MV-4-11 (cell line): ENCODE measurements around the gene PDE4B.

Experiments
- DNase-seq: peaks from one replicate; lab custom pipeline; 2025; lab: John Stamatoyannopoulos, UW

PDE4B gene

DNA sequence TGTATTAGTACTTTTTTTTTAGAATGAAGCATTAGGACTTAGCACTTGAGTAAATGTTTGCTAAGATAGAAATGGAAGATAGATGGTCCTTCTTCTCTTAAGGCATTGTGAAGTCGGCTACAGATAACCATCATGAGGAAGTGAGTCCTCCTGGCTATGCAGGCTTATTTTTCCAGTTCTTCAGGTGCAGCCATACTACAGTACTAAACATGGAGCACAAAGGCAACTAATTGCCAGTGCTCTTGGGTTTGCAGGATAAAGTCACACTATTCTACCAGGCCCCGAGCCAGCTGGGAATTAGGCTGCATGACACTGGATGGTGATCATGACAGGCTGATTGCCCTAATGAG lies 543.9 kb downstream of the PDE4B start:
- peak; percentile 49 for DNase-seq

DNA sequence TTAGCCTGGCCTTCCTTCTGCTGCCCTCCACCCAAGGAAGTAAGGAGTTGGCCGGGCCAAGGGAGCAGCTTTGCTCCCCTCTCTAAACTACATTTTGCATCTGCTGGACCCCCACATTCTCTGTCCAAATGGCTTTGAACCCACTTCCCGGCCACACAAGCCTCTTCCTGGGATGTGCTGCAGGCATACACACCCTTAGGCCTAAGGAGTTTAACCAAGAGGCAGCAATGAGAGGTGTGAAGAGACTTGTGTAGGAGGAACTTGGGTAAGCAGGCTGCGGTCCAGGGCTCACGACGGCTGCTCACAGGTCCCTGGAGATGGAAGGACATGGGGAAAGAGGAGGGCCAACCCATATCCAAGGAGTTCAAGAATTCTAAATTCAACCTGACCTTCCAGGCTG lies 544.6 kb downstream of the PDE4B start:
- DNase-seq: no peak

DNA sequence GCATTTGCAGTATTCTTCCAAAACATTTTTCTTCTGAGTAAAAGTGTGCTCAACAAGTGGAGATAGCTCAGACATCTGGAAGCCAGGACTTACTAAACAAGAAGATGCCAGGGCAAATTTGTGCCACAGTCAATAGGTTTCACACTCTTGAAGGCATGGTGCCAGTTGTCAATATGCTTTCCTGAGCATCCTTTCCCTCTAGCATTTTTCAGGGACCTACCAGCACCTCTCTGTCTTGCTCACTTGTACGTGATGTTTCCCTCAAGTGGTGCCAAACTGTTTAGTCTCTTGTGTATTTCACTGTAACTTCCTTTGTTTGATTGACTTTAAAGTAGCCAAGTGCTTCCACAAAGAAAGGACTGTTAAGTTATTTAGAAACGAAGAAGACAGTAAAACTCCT lies 547.2 kb downstream of the PDE4B start:
- DNase-seq: no peak

DNA sequence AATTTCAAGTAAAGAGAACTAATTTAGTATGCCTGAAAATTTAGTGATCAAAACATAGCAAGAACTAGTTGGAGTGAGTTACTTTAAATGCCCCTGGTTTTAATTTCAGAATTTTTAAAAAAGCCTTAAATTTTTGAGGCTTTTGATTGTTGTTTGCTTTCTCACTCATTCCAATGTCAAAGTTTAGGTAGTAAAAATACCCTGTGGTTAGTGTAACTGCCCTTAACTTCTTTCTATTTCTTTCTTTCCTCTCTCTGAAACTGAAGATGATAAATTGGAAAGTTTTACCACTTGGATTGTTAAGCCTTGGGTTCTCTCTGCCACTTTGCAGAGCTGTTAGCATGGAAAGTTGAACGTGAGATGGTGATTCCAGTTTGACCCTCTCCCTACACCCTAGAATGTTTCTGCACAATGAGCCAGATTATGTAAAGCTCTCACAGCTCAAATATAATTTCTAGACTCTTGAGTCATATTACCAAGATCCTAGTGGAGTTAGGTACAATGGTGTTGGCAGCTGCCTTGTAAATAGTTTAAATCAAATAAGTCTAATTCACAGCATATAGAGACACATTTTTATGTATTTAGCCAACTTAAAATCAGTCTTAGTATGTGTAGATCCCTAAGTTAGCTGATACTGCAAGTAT lies 548.9 kb downstream of the PDE4B start:
- no peak for DNase-seq

DNA sequence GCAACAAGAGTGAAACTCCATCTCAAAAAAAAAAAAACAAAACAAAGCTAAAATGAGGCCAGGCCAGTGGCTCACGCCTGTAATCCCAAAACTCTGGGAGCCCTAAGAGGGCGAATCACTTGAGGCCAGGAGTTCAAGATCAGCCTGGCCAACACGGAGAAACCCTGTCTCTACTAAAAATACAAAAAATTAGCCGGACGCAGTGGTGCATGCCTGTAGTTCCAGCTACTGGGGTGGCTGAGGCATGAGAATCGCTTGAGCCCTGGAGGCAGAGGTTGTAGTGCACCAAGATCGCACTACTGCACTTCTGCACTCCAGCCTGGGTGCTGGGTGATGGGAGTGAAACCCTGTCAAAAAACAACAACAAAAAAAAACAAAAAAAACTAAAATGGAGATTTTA lies 550.0 kb downstream of the PDE4B start:
- DNase-seq: no peak

DNA sequence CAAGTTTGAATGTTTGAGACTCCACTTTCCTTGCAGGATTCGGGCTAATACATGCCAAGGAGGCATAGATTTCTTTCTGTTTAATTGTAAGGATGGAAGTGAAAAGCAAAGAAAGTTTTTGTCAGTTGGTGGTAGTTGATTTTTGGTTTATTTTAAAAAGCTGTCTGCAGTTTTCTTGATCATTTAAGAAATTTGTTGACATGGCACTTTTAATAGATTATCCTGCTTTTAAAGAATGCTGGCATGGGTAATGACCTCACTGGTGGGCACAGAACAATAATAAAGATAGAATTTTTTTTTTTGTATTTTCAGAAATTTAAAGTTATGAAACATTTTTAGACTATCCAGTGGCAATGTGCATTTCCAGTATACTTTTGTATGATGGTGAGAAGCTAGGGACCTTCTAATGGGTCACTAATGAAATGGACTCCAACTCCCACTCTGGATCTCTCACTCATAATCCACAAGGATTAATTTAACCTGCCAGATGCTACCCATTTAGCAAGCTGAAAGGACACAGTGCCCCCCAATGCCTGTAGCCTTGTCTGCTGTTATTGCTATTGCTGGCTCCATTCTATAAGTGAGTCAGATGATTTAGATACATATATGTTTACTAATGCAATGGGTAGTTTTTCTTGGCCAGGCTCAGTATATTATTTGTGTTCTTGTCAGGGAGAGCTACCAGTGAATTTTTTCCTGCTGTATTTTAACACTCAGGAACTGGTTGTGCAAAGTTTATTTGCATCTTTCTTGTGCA lies 551.1 kb downstream of the PDE4B start:
- no peak for DNase-seq

DNA sequence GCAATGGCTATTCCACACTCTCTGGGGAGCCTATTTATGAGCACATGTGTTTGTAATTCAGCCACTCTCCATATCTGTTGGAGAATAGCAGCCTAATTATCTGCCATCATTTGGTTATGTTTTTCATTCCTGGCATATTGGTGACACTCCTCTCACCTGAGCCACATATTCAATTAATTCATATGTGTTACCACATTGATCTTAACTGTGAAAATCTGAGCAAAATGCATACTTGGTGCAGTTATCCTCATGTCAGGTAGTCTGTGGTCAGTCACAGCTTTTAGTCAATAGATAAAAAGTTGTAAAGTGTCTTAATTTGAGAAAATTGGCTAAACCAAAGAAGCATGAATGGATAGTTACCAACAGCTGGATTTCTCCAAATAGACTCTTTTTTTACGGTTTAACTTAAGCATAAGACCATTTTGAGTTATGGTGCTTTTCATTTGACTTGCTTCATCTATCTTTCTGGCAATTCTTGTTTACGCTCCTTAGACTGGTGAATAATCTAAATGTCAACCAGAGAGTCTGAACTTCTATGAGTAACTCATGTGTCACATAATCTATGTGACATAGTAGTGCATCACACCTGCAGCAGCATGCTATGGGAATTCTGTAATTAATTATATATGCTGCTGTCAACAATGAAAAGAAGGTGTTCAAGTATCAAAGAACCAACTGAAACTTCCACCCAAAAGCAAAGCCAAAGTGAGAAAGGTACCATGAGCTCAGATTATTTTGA lies 553.5 kb downstream of the PDE4B start:
- DNase-seq: no peak

DNA sequence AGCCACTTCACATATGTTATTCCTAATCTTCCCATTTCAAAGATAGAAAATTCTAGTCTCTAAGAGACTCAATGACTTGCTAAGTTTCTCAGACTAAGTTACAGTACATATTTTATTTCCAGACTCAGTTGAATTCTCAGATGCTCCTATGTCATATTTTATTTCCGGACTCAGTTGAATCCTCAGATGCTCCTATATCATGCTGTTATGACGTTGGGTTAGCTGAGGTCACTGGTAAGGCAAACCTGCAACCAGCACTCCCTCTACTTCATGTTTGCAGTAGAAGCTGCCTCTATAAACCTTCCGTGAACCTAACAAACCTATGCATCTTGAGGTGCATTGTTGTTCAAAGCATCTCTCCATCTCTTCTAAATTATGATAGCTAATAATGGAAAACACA lies 554.2 kb downstream of the PDE4B start:
- no peak for DNase-seq

DNA sequence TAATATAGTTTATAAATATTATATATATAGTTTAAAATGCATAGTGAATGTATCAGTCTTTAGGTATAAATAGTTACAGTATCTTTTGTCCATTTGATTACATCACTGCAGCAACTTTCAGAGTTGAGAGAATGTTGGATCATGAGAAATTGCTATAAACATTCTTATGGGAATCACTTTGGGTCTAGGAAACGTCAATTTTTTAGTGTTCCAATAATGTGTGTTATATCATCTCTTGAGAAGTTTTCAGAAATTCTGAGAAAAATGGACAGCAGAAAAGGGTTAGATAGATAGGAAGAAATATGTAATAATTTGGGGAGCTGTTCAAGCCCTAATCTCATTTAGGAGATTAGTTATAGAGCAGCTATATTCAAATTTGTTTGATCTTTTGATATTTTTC lies 556.1 kb downstream of the PDE4B start:
- no peak for DNase-seq

DNA sequence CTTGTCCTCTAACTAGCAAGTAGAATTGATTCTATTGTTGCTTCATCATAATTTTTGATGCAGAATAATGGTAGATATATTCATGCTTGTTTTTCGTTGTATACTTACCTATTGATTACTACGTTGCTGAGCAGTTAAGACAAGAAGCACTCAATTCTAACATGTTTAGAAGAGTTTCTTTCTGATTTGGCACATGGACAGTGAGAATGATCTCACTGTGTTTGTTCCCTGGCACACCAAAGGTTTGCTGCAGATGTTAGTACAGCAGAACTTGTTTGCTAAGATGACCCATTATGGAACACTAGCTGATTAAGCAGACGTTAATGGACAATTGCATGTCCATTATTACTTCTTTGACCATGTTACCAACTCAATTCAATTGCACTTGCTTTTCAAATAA lies 556.5 kb downstream of the PDE4B start:
- no peak for DNase-seq

DNA sequence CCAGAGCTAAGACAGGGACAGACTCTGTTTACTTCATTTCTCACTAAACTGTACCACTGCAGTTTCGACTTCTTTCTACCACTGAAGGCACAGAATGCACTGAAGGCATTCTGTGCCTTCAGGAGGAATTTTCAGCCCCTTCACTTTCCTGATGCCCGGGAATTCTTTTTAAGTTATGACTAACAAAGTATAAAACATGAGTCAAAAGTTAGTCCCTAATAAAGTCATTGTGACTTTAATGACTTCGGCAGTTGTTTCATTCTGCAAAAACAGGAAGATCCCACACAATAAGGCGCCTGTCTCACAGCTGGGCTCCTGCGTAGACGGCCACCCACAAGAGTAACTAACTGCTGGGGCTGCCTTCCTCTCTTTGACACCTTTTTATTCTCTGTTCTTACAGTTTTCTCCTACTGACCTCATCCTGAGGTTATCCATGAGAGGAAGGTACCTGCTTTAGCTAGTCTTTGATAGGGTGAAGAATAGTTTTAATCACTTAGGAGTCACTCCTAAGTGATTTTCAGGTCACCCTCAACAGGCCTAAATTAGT lies 557.4 kb downstream of the PDE4B start:
- DNase-seq: peak; percentile 82

DNA sequence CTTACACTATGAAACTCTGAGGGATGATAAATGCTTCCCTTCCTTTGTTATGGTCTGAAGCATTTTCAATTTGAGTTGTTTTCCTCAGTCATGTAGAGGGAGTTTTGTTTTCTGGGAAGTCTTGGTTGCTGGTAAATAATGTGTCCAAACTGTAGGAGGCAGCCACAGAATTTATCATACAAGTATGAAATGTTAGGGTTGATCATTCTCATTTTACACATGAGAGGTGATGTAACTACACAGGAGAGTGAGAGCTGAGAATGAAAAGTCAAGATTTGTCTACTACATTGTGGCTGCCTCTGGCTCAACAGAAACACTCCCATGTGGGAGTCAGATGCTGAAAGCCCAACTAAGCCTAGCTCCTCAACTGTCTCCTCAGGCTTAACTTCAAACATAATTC lies 558.8 kb downstream of the PDE4B start:
- DNase-seq: peak; percentile 33

DNA sequence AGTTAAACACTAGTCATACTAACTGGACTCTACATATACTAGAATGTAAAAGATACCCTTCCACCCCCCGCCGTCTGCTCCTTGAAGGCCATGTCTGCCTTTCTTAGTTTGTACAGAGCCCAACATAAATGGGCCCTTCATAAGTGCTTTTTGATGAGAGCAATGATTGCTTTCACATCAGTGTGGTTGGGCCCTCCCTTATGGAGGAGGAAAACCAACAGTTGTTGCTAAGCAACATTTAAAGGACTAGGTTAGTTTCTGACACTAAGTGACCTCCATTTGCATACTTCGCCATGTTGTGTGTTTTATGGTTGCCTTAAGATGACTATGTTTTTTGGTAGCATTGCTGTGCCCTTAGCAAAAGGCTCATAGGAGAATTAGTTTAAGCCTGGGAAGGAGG lies 559.2 kb downstream of the PDE4B start:
- DNase-seq: peak; percentile 43

DNA sequence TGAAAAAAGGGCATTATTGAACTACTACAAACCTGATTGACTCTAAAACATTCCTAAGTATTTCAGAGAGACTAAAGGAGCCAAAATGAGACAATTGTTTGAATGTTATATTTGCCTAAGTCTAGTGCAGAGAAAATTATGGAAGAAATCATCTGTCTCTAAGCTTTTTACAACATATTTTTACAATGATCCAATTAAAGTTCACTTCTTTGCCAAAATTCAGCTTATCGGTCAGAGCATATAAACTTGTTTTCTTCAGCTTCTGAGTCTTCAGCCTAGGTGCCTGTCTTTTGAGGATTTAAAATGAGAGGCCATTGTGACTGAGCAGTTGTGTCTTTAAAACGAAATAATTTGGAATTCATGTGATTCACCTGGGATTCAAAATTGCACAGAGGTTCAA lies 560.1 kb downstream of the PDE4B start:
- DNase-seq: no peak

DNA sequence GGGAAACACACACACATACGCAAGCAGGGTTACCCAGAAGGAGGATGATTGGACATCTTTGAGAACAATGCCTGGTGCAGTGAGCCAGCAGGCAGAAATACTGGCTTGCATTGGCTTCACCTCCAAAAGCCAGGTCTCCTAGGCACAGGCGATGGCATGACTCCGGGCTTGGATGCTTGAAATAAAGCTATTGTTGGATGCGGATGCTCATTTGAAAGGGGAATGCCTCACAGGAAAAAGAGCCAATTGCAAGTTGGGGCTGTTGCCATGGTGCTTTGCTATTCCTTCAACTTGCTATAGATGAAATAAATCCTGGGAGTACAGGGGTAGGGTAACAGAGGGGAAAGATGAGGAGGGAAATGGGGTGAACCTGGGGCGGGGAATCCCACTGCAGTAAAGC lies 560.6 kb downstream of the PDE4B start:
- DNase-seq: no peak

DNA sequence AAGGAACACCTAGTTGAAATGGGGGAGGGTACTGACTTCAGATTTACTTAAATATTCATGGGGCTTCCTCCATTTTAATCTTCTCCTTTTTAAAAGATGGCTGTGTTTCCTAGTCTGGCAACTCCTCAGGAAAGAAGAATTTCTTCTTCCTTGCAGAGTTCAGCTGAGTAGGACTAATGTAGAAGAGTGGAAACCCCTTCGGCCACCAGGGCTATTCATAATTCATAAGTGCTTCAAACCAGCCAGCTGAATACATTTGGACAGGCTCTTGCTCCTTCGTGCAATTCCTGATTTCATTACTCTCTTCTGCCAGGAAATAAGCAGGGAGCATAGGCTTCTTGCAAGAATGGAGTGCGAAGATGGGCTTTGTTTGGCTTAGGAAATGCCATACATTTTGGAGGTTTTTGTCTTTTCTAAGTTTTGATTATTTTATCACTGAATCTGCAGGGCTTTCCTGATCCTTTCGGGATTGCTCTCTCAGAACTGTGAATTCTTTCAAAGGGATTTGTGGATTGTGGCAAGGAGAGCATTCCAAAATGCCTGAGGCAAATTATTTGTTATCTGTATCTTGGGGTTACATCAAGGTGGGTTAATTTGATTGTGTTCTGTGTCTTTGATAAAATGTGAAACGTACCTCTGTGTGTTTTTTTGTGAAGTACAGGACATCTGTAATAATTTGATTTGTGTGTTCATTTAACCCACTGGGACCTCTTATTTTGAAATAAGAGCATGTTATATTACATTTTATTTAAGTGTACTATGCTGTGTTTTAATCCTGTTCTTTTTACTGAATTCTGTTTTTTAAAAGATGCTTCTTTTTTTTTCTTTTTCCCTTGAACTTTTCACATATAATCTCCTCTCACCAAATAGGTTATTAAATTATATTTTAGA lies 561.9 kb downstream of the PDE4B start:
- no peak for DNase-seq

DNA sequence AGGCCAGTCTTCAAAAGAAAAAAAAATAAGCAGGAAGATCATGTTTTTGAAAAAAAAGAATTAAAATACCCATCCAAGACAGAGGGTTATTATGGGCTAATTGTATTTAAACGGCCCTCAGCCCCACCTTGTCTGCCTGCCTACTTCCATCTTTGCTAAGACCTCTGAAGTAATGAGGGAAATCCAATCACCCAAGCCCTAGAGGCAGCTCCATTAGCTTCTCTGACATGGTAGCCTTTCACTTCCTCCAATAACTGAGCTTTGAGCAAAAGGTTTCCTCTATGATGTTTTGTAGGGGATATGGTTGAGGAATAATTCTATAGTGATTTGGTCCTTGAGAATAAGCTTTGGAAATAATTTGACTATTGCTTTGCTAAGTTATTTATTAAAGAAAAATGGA lies 563.1 kb downstream of the PDE4B start:
- peak; percentile 60 for DNase-seq

DNA sequence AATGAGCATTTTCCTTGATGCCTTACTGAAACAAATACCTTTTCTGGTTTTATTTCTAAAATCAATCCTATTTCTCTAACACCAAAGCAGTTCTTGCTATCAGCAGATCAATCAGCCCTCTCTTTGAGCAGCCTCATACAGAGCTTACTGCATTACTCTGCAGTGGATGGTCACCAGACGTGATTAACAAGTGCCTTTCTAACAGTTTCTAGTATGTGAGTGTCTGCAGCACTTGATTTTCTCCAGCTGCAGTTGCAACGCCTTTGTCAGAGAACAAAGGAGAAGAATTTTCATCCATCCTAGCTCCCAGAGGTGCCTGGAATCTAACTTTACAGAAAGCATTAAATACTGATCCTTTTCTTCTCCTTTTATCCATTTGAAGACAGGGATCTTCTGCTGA lies 563.9 kb downstream of the PDE4B start:
- DNase-seq: no peak

DNA sequence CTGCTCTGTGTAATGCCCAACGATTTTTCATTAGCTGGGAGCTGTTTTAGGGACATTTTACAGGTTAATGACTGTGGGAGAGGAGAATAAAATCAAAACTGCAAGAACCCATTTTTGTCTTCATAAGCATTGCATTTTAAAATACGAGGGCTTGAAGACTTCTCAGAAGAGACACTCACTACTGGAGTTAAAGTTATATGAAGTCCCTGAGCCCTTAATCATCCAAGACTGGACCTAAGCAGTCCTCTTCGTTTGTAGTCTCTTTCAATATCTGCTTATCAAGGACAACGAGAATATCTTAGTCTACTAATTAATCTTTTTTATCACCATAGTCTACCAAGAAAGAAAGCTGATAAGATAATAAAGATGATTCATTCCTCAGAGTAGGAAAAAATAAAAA lies 564.3 kb downstream of the PDE4B start:
- no peak for DNase-seq

DNA sequence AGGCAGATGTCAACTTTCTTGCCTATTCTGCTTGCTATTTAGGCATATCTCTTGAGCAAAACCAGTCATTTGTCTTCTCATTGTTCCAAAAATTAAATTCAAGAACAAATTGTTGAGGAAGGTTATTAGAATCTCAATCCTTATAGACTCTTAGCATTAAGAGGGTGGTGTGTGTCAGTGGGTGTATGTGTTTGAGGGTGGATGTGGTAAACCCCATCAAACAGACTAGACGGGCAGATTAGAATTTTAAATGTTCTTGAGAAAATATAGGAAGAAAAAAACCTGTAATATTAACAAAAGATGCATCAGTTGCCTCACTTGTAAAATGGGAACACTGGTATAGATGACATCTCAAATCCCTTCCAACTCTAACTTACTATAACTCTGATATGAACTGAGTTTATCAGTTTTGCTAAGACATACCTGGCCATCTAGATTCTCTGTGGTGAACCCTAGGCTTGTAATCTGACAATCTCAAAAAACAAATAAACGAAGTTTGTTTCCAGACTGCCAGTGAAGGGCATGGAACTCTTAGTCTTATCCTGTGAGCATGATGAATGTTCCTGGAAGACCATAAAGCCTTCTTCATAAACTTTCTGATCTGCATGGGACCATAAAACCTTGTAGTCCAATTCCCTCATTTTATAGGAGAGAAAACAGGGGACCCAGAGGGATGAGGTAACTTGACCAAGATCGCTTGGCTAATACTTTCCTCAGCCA lies 564.9 kb downstream of the PDE4B start:
- no peak for DNase-seq

DNA sequence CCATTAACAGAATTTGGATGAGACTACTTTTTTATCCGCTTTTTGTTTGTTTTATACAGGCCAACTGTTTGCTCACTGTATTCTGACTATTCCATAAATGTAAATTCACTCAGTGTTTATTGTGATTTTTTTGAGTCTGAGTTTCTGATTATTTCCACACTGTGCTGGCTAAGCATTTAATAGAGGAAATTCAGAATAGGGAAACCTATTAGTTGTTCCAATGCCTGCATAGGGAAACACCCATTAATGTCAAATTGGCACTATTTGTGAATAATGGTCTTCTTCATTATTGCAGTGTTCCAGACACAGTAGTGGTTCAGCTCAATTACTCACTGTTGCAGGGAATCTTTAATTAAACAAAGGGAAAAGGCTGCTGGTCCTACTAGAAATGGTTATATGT lies 566.6 kb downstream of the PDE4B start:
- DNase-seq: no peak
